Endothelial cell of hepatic sinusoid (primary cell): Measurements from ENCODE around the gene SERP2.

Experiments
- in situ Hi-C: cut with HindIII; loops from 2 replicates; pipeline ENCODE4 v1.10.0; 2017; ENCODE audit warnings: low sequenced_read_pairs

The SERP2 gene

DNA sequence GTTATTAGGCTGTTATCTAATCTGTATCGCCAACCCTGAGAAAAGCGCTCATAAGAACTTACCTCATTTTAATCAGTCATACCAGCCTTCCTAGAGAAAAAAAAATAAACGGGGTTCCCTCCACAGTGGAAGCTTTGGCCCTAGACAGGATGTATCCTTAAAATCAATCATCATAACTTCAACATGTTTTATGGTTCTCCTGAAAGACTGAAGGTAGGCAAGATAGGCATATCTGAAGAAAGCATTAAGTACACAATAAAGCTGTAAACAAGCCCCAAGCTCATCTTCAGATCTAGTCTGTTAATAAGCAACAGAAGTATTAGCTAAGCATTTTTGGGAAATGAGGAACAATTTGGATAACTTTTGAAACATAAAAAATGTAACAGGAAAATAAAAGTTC, 18.7 kb upstream of the SERP2 start:
- in situ Hi-C loops, result no loop called here

- in situ Hi-C loops, result no loop called here
These were observed 18.0 kb upstream of the SERP2 start for GRCh38 chr13:44355621-44356020.

- in situ Hi-C loops, result no loop called here
These were observed 13.6 kb upstream of the SERP2 start for GRCh38 chr13:44359983-44360375.

- in situ Hi-C loops, result no loop called here
These were observed 11.1 kb upstream of the SERP2 start for GRCh38 chr13:44362394-44363040.

DNA sequence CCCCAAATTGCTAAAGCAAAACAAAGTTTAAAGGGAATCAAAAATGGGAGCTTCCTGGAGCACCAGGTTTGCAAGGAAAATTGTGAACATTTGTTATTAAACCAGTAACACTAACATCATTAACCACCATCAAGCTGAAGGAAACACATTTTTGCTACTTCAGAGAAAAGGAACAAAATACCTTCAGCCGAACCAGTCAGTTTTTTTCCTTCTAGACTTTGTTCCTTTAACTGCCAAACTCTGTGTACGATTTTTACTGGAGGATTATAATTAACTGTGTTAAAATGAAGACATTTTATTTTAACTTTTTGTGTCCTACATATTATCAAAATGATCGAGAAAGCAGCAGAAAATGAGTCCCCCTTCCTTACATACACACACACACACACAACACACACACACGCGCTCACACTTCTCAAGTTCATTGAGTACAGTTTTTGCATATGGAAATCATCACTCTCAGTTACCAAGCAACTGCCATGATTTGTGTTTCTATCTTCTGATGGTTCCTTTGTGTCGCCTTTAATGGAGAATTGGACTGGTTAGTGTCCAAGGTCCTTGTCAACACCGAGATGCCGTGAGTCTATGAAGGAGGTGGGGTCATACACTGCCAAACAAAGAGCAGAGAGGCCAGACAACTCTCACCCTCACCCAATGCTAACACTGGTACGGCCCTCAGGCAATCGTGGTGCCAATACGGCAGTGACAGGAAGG, 9.8 kb upstream of the SERP2 start:
- in situ Hi-C loops, result no loop called here

DNA sequence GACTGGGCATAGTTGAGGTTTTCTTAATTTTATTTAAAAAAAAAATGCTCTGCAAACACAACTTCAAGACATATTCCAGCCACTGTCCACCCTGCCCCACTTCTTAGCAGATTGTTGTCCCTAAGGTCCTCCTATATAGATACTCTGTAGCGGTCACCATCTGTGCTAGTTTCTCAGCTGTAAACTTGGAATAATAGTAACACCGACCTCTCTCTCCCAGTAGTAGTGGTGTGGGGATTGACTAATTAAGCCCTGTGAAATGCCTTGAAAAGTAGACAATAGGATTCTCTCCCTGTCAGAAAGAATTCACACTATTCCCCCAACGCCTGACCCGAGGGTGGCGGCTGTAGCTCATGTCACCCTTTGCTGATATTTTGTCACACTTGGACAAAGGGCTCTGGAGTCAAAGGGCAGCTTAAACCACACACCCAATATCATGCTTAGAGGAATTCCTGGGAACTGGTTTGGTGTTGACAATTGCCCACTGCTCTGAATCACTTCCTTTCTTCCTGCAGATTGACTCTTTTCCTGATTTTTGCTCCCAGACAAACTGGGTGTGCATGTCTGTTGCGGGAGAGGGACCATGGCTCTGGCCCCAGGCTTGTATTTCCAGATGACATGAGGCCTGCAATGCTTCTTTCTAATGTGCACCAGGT, 9.2 kb upstream of the SERP2 start:
- in situ Hi-C loops, result no loop called here

DNA sequence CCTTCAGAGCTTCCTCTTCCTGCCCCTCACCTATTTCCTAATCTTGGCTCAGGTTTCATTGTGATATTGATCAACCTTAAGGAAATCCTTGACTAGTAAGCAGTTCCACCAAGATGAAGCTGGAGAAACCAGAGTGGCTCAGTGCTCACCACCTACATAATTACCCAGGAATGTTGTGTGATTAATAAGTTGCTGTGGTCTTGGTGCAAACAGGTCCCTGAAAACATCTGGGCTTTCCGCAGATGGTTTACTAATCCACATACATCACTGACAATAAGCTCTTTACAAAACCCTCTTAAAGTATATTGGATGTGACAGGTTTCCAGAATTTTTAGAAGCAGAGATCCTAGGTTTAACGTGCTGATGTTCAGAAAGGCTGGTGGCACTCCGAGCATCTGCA, 8.6 kb upstream of the SERP2 start:
- in situ Hi-C loops, result no loop called here

DNA sequence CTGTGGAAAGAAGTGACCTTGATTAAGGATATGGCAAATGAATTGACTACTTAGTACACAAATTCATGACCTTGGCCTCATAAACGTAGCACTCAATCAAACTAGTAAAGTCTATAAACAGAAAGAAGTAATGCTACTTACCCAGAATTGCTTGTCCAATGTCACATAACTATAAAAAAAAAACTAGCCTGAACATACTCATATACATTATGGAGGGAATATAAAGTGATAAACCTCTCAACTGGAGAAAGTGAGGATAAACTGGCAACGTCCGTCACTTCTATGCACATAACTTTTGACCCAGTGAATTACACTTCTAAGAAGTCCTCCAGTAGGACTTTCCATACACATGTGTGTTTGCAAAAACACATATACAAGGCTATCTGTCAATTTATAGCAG, 7.7 kb upstream of the SERP2 start:
- in situ Hi-C loops, result no loop called here

GRCh38 chr13:44368062-44368591, 5.5 kb upstream of the SERP2 start:
- in situ Hi-C loops, result no loop called here

GRCh38 chr13:44368599-44369368, 4.8 kb upstream of the SERP2 start:
- in situ Hi-C loops, result no loop called here

GRCh38 chr13:44371421-44371820, 2.2 kb upstream of the SERP2 start:
- in situ Hi-C loops, result loop anchor here (5.0 kb wide), 1 partner anchor 39 kb away; no protein-coding TSS in a partner anchor

- in situ Hi-C loops, result loop anchor here (5.0 kb wide), 1 partner anchor 41 kb away; no protein-coding TSS in a partner anchor
These were observed 400 bp upstream of the SERP2 start for GRCh38 chr13:44373247-44373600.

DNA sequence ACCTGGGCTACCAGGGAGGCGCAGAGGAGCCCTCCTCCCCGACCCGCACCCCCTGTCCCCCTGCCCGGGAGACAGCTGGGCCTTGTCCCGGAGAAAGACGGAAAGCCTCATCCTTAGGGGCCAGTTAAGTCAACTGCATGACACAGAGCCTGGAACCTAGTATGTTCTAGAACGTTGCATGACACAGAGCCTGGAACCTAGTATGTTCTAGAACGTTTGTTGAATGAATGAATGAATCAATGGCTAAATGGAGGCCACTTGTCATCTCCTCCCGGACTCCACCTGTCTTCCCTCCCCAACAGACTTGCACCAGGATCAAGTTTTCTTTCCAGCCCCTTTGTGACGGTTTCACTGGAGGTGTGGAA, 706 bp downstream of the SERP2 start:
- in situ Hi-C loops, result loop anchor here (5.0 kb wide), 1 partner anchor 42 kb away; no protein-coding TSS in a partner anchor

- in situ Hi-C loops, result no loop called here
These were observed 4.7 kb downstream of the SERP2 start for GRCh38 chr13:44378277-44378676.

DNA sequence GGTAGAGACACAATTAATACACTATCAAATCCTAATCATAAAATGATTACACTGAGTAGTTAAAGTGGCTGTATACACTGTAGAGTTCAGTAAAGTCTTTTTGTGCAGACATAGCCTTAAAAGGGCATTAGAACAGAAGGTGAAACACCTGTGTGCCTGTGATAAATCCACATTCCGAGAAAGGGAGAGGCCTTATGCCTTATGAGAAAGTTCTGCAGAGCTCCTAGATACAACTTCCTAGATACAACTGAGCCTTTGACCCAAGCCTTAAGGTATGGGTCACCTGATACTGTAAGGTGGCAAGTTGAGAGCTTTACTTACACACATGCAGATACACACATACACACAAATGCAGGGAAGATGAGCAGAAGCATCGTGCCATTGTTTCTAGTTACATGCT, 6.3 kb downstream of the SERP2 start:
- in situ Hi-C loops, result no loop called here

GRCh38 chr13:44380404-44381165, 7.0 kb downstream of the SERP2 start:
- in situ Hi-C loops, result no loop called here

DNA sequence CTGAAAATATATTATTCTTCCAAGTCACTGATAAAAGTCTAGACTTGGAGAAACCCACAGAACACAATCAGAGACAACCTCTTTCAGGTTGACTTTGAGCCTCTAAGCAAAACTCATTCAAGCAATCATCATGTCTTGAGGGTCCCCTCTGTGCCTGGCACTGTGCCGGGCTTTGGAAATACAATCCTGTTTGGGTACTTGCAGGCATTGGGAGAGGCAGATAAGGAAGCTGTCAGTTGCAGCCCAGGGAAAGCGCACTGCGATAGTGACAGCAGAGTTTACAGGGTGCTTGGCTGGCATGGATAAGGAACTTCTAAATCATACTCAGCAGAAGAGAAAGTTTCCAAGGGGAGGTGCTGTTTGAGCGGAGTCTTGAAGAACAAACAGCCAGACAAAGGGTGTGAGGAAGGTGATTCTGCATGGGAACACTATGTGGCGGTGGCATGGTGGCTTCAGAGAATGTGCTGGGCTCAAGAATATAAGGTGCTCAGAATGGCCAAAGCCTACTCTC, 9.1 kb downstream of the SERP2 start:
- in situ Hi-C loops, result no loop called here

GRCh38 chr13:44383945-44384344, 10.3 kb downstream of the SERP2 start:
- in situ Hi-C loops, result no loop called here

DNA sequence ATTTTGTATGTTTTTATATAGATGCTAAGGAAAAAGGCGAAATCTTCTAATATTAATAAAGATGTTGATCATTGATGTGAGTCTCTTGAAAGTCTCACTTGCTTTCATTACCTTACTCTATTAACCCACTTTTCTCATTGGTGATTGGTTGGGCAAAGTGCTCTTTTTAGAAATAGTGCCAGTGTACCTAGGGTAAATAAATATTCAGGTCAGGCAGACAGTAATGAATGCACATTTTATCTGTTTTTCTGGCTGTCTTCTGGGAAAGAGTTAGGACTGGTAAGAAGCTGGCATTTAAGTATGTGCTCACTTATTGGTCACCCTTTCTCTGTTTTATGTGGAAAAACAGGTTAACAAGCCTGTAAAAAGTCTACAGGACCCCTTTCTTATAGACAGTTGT, 11.2 kb downstream of the SERP2 start:
- in situ Hi-C loops, result no loop called here

DNA sequence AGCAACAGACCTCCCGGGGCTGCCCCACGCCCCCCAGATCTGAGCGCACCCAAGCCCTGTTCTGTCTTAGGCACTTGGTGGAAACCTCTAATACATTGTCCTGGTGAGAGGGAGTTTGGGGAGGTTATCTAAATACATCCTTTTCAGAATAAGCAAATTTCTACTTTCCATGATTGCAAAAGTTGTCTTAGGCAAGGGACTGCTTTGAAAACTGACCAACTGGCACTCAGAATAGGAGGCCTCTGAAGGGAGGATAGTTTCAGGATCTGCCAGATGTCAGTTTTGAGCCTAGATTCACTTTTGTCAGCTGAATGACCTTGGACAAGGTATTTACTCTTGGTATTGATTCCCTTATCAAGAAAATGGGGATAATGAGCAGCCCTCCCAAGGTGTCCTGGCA, 11.8 kb downstream of the SERP2 start:
- in situ Hi-C loops, result no loop called here
